Measurements from ENCODE around the gene TENM4. TPM values are rescaled to one million over a fixed set of nuclear protein-coding genes. Genes with fewer than 3 reads are reported as not detected.

The TENM4 gene
- total RNA-seq, 1 experiment from 2014 or later = 0.39 TPM

GRCh38 chr11:78744202-78744601, 696.6 kb downstream of the TENM4 start:
- Histone ChIP-seq H3K4me3 (ENCODE audit: low read depth in 2 of 2, low read length in 2 of 2) (no peak overlapping the region), H3K36me3 (ENCODE audit: control insufficient read depth, insufficient read depth, low read length) (no peaks in the 10 kb centered on the region), H3K27ac (ENCODE audit: low read length) (no peak overlapping the region), H3K27me3 (ENCODE audit: control insufficient read depth, insufficient read depth, low read length) (no peaks in the 10 kb centered on the region), H3K9me3 (ENCODE audit: control insufficient read depth, insufficient read depth, low read depth, low read length) (no peaks in the 10 kb centered on the region), H3K4me1 (ENCODE audit: control insufficient read depth, insufficient read depth, low read length) (no peaks in the 10 kb centered on the region)
- POLR2A ChIA-PET = no interaction called here
- TF ChIP-seq POLR2AphosphoS5 (IDR thresholded peaks at IDR 0.05; ENCODE audit: low read depth, low read length) (no peak), CTCF (IDR thresholded peaks at IDR 0.05) (no peak), TCF7L2 (IDR thresholded peaks at IDR 0.05; ENCODE audit: low read depth, low read length) (no peak), SIN3A (IDR thresholded peaks at IDR 0.05; ENCODE audit: borderline replicate concordance, insufficient read depth, low read depth, low read length) (no peak), REST (IDR thresholded peaks at IDR 0.05; ENCODE audit: insufficient read depth in 1 of 2, low read depth in 2 of 2, low read length in 1 of 2) (no peak)
- DNase-seq (ENCODE audit: low read depth, low spot score) (no peak), ATAC-seq (no peak)
- CTCF ChIA-PET = no interaction called here
- BruUV-seq (replicated peaks) = no TSS peak
- intact Hi-C loops (cut with micrococcal nuclease; ENCODE audit: unreplicated experiment) = no loop called here
- in situ Hi-C loops (cut with HindIII; ENCODE audit: low pct_unique_long_range_greater_than_20kb, low sequenced_read_pairs) = no loop called here

- ATAC-seq (no peak), DNase-seq (ENCODE audit: low read depth, low spot score) (no peak)
- Histone ChIP-seq H3K4me1 (ENCODE audit: control insufficient read depth, insufficient read depth, low read length) (no peaks in the 10 kb centered on the region), H3K9me3 (ENCODE audit: control insufficient read depth, insufficient read depth, low read depth, low read length) (no peaks in the 10 kb centered on the region), H3K27ac (ENCODE audit: low read length) (no peak overlapping the region), H3K27me3 (ENCODE audit: control insufficient read depth, insufficient read depth, low read length) (peaks cover 2% of the 10 kb centered on the region; the same call in 1 of the 2 replicates), H3K36me3 (ENCODE audit: control insufficient read depth, insufficient read depth, low read length) (no peaks in the 10 kb centered on the region), H3K4me3 (ENCODE audit: low read depth in 2 of 2, low read length in 2 of 2) (no peak overlapping the region)
- intact Hi-C loops (cut with micrococcal nuclease; ENCODE audit: unreplicated experiment) = no loop called here
- ChIA-PET CTCF (no interaction called here), POLR2A (no interaction called here)
- in situ Hi-C loops (cut with HindIII; ENCODE audit: low pct_unique_long_range_greater_than_20kb, low sequenced_read_pairs) = no loop called here
- TF ChIP-seq CTCF (IDR thresholded peaks at IDR 0.05) (no peak), REST (IDR thresholded peaks at IDR 0.05; ENCODE audit: insufficient read depth in 1 of 2, low read depth in 2 of 2, low read length in 1 of 2) (no peak), TCF7L2 (IDR thresholded peaks at IDR 0.05; ENCODE audit: low read depth, low read length) (no peak), SIN3A (IDR thresholded peaks at IDR 0.05; ENCODE audit: borderline replicate concordance, insufficient read depth, low read depth, low read length) (no peak), POLR2AphosphoS5 (IDR thresholded peaks at IDR 0.05; ENCODE audit: low read depth, low read length) (no peak)
- BruUV-seq (replicated peaks) = no TSS peak
Observed at GRCh38 chr11:78742430-78742829, 698.4 kb downstream of the TENM4 start.
